AG04450 (cell line): Measurements from ENCODE around the gene PLEKHA3. TPM values are rescaled to one million over a fixed set of nuclear protein-coding genes. Genes with fewer than 3 reads are reported as not detected.

Source experiments
- CTCF ChIA-PET: fragments of 300-600, 350-600 bp; formaldehyde crosslinking; extraction: SDS; loops from one replicate; lab custom pipeline; 2022; ENCODE audit warnings: antibody characterized with exemption, inconsistent platforms; lab: Charles Lee
- POLR2A ChIA-PET: fragments of 350-600 bp; formaldehyde crosslinking; extraction: SDS; loops from one replicate; lab custom pipeline; 2021; ENCODE audit warnings: antibody characterized with exemption, inconsistent platforms; lab: Yijun Ruan, JAX
- DNase-seq: peaks from one replicate; pipeline ENCODE4 v3.0.0-alpha.2; 2011; ENCODE audit warnings: low read depth, low spot score
- H3K27ac ChIP-seq: one replicate; pipeline ENCODE4 v1.5.1; 2012; ENCODE audit warnings: low read depth, low read length, control low read depth
- H3K27me3 ChIP-seq: one replicate; pipeline ENCODE4 v1.6.0; 2012; ENCODE audit warnings: low read length; ENCODE audit not compliant: control insufficient read depth, insufficient read depth
- H3K4me3 ChIP-seq: 2 replicates; pipeline ENCODE4 v1.5.1; 2011; ENCODE audit warnings: mild to moderate bottlenecking, low read depth, low read length, control low read depth
- H3K9me3 ChIP-seq: 2 replicates; pipeline ENCODE4 v1.5.1; 2012; ENCODE audit warnings: low read length; ENCODE audit not compliant: control insufficient read depth, insufficient read depth
- polyA plus RNA-seq: library from polyadenylated mRNA; depleted of rRNA; stranded (reverse); fragments of >200 nt; gene quantifications from 2 replicates; pipeline ENCODE4 v1.2.3, GENCODE V29; 2011
- TF ChIP-seq, protein P1 (sequence below): IDR thresholded peaks from 2 replicates; pipeline ENCODE4 v1.5.1; 2011; ENCODE audit warnings: low read depth, low read length, control low read depth, inconsistent platforms

Gene PLEKHA3
- polyA plus RNA-seq, 1 experiment = 28.2 TPM

DNA sequence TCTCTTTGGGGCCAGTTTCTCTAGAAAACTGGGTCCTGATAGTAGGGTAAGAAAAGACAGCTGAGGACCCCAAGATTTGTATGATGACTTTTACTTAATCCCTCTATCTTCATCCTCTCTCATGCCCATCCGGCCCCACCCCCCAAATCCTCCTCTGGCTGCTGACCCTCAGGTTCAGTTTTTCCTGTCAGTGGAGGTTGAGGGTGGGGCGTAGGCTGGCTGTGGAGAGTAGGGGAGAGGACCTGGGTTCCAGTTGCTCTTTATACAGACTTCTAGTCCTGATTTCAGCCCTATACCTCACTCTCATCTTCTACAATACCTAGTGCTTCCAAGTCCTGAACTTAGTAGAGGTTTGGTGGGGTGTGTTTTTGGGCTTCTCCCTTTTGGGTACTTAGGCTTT lies 28.4 kb downstream of the PLEKHA3 start:
- no peak overlapping the region for H3K4me3 ChIP-seq
- TF ChIP-seq, protein P1, sequence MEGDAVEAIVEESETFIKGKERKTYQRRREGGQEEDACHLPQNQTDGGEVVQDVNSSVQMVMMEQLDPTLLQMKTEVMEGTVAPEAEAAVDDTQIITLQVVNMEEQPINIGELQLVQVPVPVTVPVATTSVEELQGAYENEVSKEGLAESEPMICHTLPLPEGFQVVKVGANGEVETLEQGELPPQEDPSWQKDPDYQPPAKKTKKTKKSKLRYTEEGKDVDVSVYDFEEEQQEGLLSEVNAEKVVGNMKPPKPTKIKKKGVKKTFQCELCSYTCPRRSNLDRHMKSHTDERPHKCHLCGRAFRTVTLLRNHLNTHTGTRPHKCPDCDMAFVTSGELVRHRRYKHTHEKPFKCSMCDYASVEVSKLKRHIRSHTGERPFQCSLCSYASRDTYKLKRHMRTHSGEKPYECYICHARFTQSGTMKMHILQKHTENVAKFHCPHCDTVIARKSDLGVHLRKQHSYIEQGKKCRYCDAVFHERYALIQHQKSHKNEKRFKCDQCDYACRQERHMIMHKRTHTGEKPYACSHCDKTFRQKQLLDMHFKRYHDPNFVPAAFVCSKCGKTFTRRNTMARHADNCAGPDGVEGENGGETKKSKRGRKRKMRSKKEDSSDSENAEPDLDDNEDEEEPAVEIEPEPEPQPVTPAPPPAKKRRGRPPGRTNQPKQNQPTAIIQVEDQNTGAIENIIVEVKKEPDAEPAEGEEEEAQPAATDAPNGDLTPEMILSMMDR = no peak
- CTCF ChIA-PET = interaction anchor here (0.6 kb wide), 1 partner anchor 1114 kb away, joined by 3 read pairs; no protein-coding TSS in a partner anchor
- POLR2A ChIA-PET = no interaction called here
- H3K27ac ChIP-seq = no peak overlapping the region
- H3K9me3 ChIP-seq = no peaks in the 10 kb centered on the region
- H3K27me3 ChIP-seq = no peaks in the 10 kb centered on the region
- no peak for DNase-seq

DNA sequence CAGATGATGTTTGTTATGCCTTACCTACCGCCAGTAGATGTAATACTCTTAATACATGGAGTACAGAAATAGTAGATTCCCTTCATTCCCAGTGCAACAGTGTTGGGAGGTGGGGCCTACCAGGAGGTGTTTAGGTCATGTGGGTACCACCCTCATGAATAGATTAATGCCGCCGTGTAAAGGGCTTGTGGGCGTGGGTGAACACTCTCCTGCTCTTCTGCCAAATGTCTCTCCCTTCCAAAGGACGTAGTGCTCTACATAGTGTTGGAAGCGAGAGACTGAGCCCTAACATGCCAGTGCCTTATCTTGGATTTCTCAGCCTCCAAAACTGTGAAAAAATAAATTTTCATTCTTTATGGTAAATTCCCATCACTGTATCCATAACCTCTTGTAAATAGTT lies 30.1 kb downstream of the PLEKHA3 start:
- H3K4me3 ChIP-seq = no peak overlapping the region
- H3K27ac ChIP-seq = no peak overlapping the region
- no peaks in the 10 kb centered on the region for H3K9me3 ChIP-seq
- ChIA-PET POLR2A (no interaction called here), CTCF (no interaction called here)
- DNase-seq = no peak
- TF ChIP-seq, protein P1 = no peak
- no peaks in the 10 kb centered on the region for H3K27me3 ChIP-seq

DNA sequence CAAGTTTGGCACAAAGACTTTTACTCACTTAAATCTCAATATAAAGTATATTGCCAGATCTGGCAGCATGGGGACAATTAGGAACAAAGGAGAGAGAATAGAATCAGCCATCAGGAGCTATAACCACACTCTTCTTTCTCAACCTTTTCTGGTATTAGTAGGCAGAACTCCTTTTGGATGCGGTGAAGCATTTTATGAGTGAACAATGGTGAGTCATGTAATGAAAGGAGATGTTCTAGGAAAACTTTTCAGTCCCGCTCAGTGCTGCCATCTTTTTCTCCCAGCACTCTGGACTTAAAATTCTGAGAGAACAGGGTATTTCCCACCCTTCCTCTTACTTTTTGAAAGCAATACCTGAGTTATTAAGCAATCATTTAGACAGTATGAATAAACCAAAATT lies 32.2 kb downstream of the PLEKHA3 start:
- TF ChIP-seq, protein P1 = no peak
- ChIA-PET CTCF (no interaction called here), POLR2A (no interaction called here)
- no peaks in the 10 kb centered on the region for H3K9me3 ChIP-seq
- no peak for DNase-seq
- H3K4me3 ChIP-seq = no peak overlapping the region
- H3K27ac ChIP-seq = no peak overlapping the region
- H3K27me3 ChIP-seq = no peaks in the 10 kb centered on the region

DNA sequence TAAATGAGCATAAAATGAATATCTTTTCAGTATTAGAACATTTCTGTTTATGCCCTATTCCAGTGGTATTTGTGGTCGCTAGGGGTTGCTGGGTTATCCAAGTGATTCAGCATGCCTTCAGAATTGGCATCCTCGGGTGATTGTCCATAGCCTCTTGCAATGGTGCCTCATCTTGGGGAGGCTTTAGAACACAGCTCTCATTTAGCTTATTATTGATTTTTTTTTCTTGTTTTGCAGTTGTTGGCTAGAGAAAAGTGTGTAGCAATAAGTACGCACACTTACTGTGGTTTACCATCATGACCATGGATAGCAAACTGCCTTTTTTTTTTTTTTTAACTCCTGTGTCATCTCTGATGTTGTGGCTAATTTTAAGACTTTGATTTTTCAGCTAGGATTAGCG lies 33.6 kb downstream of the PLEKHA3 start:
- Histone ChIP-seq H3K4me3 (no peak overlapping the region), H3K27ac (no peak overlapping the region), H3K9me3 (no peaks in the 10 kb centered on the region), H3K27me3 (no peaks in the 10 kb centered on the region)
- TF ChIP-seq, protein P1 = no peak
- POLR2A ChIA-PET = no interaction called here
- CTCF ChIA-PET = interaction anchor here (0.5 to 1.5 kb wide), 2 partner anchors 9 to 23 kb away, joined by 4 to 5 read pairs; no protein-coding TSS in a partner anchor
- DNase-seq = no peak

- no peak for DNase-seq
- Histone ChIP-seq H3K4me3 (no peak overlapping the region), H3K27me3 (no peaks in the 10 kb centered on the region), H3K27ac (no peak overlapping the region), H3K9me3 (no peaks in the 10 kb centered on the region)
- ChIA-PET CTCF (interaction anchor here (0.5 to 1.5 kb wide), 2 partner anchors 8 to 24 kb away, joined by 4 to 5 read pairs; no protein-coding TSS in a partner anchor), POLR2A (interaction anchor here (0.6 to 0.7 kb wide), 2 partner anchors 30 to 1931 kb away, joined by 3 read pairs; no protein-coding TSS in a partner anchor)
- TF ChIP-seq, protein P1 = no peak
These were observed 34.4 kb downstream of the PLEKHA3 start for GRCh38 chr2:178514664-178515063.
